GM12878 (cell line): Measurements from ENCODE around the gene OAF. TPM values are rescaled to one million over a fixed set of nuclear protein-coding genes. Genes with fewer than 3 reads are reported as not detected.

Experiments
- ATAC-seq: fragments of 200-7000 bp; cut with Tn5 transposase; 3 replicates; pipeline ENCODE4 v1.9.1; 2020; ENCODE audit warnings: mild to moderate bottlenecking, moderate library complexity
- BruUV-seq: library from RNA; stranded (reverse); fragments of 400-500 nt; replicated peaks from 2 replicates; lab custom pipeline; 2021; lab: Mats Ljungman, UMichigan
- CTCF ChIA-PET: fragments of 300-600 bp; sonication (Branson Sonifier 250); formaldehyde crosslinking; extraction: SDS; loops from one replicate; lab custom pipeline; 2021; ENCODE audit warnings: inconsistent platforms; lab: Yijun Ruan, JAX
- POLR2A ChIA-PET: fragments of 350-600 bp; formaldehyde crosslinking; extraction: SDS; loops from one replicate; lab custom pipeline; 2021; ENCODE audit warnings: inconsistent platforms; lab: Charles Lee
- RAD21 ChIA-PET: fragments of 300-600 bp; sonication (Branson Sonifier 250); formaldehyde crosslinking; loops from one replicate; lab custom pipeline; 2023; ENCODE audit warnings: antibody characterized with exemption; ENCODE audit not compliant: unreplicated experiment; lab: Charles Lee
- SMC1A ChIA-PET: fragments of 300-600 bp; sonication (Branson Sonifier 250); formaldehyde crosslinking; loops from one replicate; lab custom pipeline; 2023; ENCODE audit not compliant: unreplicated experiment, uncharacterized antibody; lab: Charles Lee
- DNase-seq: peaks from one replicate; pipeline ENCODE4 v3.0.0-alpha.2; 2011; ENCODE audit warnings: low read depth, low spot score
- FAIRE-seq: peaks from 3 replicates; lab custom pipeline; 2011; peaks lifted over from hg19 to GRCh38; lab: Jason Lieb, UNC
- H2AFZ ChIP-seq: 2 replicates; pipeline ENCODE4 v1.6.0; 2011; ENCODE audit warnings: low read depth, low read length, control low read depth; ENCODE audit not compliant: control insufficient read depth
- H3K27ac ChIP-seq: 2 replicates; pipeline ENCODE4 v1.5.1; 2011; ENCODE audit warnings: control low read depth; ENCODE audit not compliant: control insufficient read depth, insufficient read depth
- H3K27me3 ChIP-seq, 2 experiments: replicated peaks in 1 of 2; 2 replicates each; pipeline versions ENCODE4 v1.6.0 to v1.6.1; 2011; ENCODE audit warnings: low read length in 1 of 2; ENCODE audit not compliant: control insufficient read depth in 2 of 2, insufficient read depth in 2 of 2
- H3K36me3 ChIP-seq, 2 experiments: 2 replicates each; pipeline ENCODE4 v1.5.1; 2011; ENCODE audit warnings: low read length in 1 of 2; ENCODE audit not compliant: control insufficient read depth in 2 of 2, insufficient read depth in 2 of 2
- H3K4me1 ChIP-seq: 2 replicates; pipeline ENCODE4 v1.6.1; 2011; ENCODE audit warnings: mild to moderate bottlenecking, low read length, moderate library complexity, mixed read lengths; ENCODE audit not compliant: control insufficient read depth, insufficient read depth
- H3K4me2 ChIP-seq: 2 replicates; pipeline ENCODE4 v1.6.0; 2011; ENCODE audit warnings: control low read depth; ENCODE audit not compliant: control insufficient read depth, insufficient read depth
- H3K4me3 ChIP-seq: fragments of 200-600 bp; sonication (generic); 2 replicates; pipeline ENCODE4 v1.5.1; 2016
- H3K79me2 ChIP-seq: 2 replicates; pipeline ENCODE4 v1.6.0; 2011; ENCODE audit warnings: low read length; ENCODE audit not compliant: control insufficient read depth, insufficient read depth
- H3K9ac ChIP-seq: 2 replicates; pipeline ENCODE4 v1.8.0; 2011; ENCODE audit warnings: low read length, control low read depth, mixed read lengths; ENCODE audit not compliant: control insufficient read depth, insufficient read depth
- H3K9me3 ChIP-seq: replicated peaks from 3 replicates; pipeline ENCODE4 v1.5.1; 2011; ENCODE audit warnings: mild to moderate bottlenecking, low read length; ENCODE audit not compliant: control insufficient read depth, insufficient read depth
- H4K20me1 ChIP-seq: 2 replicates; pipeline ENCODE4 v1.6.0; 2011; ENCODE audit not compliant: control insufficient read depth, insufficient read depth
- ATF2 ChIP-seq: IDR thresholded peaks from 2 replicates; pipeline ENCODE4 v1.6.1; 2012; ENCODE audit warnings: low read length, inconsistent platforms
- MXI1 ChIP-seq: fragments of 150-350 bp; IDR thresholded peaks from 2 replicates; pipeline ENCODE4 v1.6.1; 2011; ENCODE audit warnings: low read depth, mild to moderate bottlenecking, inconsistent platforms, low read length, improper control_type of control experiment
- NBN ChIP-seq: fragments of 450-650 bp; IDR thresholded peaks from 2 replicates; pipeline ENCODE4 v1.6.1; 2016
- SMAD5 ChIP-seq: IDR thresholded peaks from 2 replicates; pipeline ENCODE4 v1.6.1; 2016; ENCODE audit warnings: antibody characterized with exemption, low read depth
- SPI1 ChIP-seq: IDR thresholded peaks from 2 replicates; pipeline ENCODE4 v1.6.1; 2011; ENCODE audit warnings: low read depth, mild to moderate bottlenecking, low read length, moderate library complexity, borderline replicate concordance; ENCODE audit not compliant: insufficient read depth
- SREBF2 ChIP-seq: IDR thresholded peaks from 2 replicates; pipeline ENCODE4 v1.6.1; 2012; ENCODE audit warnings: mild to moderate bottlenecking, low read length
- ZBTB11 ChIP-seq: fragments of 450-650 bp; formaldehyde crosslinking; IDR thresholded peaks from 2 replicates; pipeline ENCODE4 v1.5.0; 2022; ENCODE audit warnings: mild to moderate bottlenecking, missing genetic modification characterization
- ZBTB33 ChIP-seq: fragments of 450-650 bp; IDR thresholded peaks from 2 replicates; pipeline ENCODE4 v1.6.1; 2017; ENCODE audit warnings: mild to moderate bottlenecking
- WGBS: methylation state at CpG from one replicate; pipeline ENCODE4 v1.1.6; 2016; ENCODE audit warnings: low lambda C conversion rate; ENCODE audit not compliant: insufficient replicate concordance, insufficient coverage; ENCODE audit errors: missing lambda C conversion rate; 5-methylcytosine and 5-hydroxymethylcytosine counted together
- in situ Hi-C: fragments of 300-500 bp; cut with MboI; formaldehyde crosslinking; loops from 9 replicates; pipeline ENCODE4 v1.14.3; 2018; ENCODE audit warnings: mixed read lengths
- intact Hi-C: fragments of 100-400 bp; cut with micrococcal nuclease; formaldehyde crosslinking; loops from one replicate; pipeline ENCODE4 v1.14.2; 2022; ENCODE audit not compliant: unreplicated experiment
- polyA plus RNA-seq, 11 experiments: library from polyadenylated mRNA; depleted of rRNA in 4 of 11; unstranded in 6 of 11; stranded (reverse) in 5 of 11; fragments of >200 nt; fragmentation: Nextera tagmentation in 4 of 11; fragmentation: Illumina TruSeq in 1 of 11; extraction: Ambion mirVana in 4 of 11; extraction: Trizol in 1 of 11; gene quantifications; 1 replicate in 1 of 11; 2 replicates in 10 of 11; pipeline versions ENCODE4 v1.2.1 to v1.2.3, GENCODE V29; 2011 to 2016; ENCODE audit warnings: inconsistent platforms in 2 of 11, missing spikeins in 2 of 11, low read depth in 1 of 11
- total RNA-seq, 4 experiments: library from RNA; depleted of rRNA in 3 of 4; stranded (reverse); fragments of >200 nt in 3 of 4; fragmentation: Illumina TruSeq in 1 of 4; extraction: Trizol in 1 of 4; gene quantifications; 2 replicates each; pipeline versions ENCODE4 v1.2.1 to v1.2.3, GENCODE V29; 2013 to 2021

The OAF gene
- total and polyA plus RNA-seq, 10 of the 15 experiments (the other 5 are each of a cell fraction or from before 2014, with no cell fraction given): 0.10 to 4.7 (median 1.1) TPM

- no peak for TF ChIP-seq ATF2
- TF ChIP-seq SPI1: no peak
- no peak for TF ChIP-seq SREBF2
Observed at GRCh38 chr11:120271672-120272071, 60.8 kb downstream of the OAF start (continued).

GRCh38 chr11:120272303-120272702 is 61.5 kb downstream of the OAF start:
- ChIA-PET RAD21 (no interaction called here), CTCF (no interaction called here), POLR2A (no interaction called here), SMC1A (no interaction called here)
- in situ Hi-C loops (no loop called here), intact Hi-C loops (no loop called here)
- H4K20me1 ChIP-seq: no peaks in the 10 kb centered on the region; the same call in 1 of the 2 replicates
- H3K4me2 ChIP-seq: no peak overlapping the region
- DNase-seq: no peak
- no peaks in the 10 kb centered on the region for H3K36me3 ChIP-seq
- H2AFZ ChIP-seq: no peak overlapping the region
- 59% methylated on average over 2 of the region's 2 CpGs for WGBS
- H3K9me3 ChIP-seq: no peaks in the 10 kb centered on the region; the same call in 2 of the 3 replicates
- no peaks in the 10 kb centered on the region for H3K79me2 ChIP-seq
- H3K4me1 ChIP-seq: no peaks in the 10 kb centered on the region
- BruUV-seq: no TSS peak
- H3K4me3 ChIP-seq: no peak overlapping the region
- H3K27ac ChIP-seq: no peak overlapping the region
- no peak overlapping the region for H3K9ac ChIP-seq
- TF ChIP-seq NBN: no peak
- no peak for TF ChIP-seq ZBTB33
- TF ChIP-seq ZBTB11 (CRISPR knock-in tag): no peak
- no peak for TF ChIP-seq SMAD5
- TF ChIP-seq MXI1: no peak
- H3K27me3 ChIP-seq: no peaks in the 10 kb centered on the region; a peak in 3 of 4 replicates
- no peak for FAIRE-seq
- no peak for ATAC-seq
